NCI-H1930 (cell line): ENCODE data around the gene CGB5.

ENCODE experiments used
- DNase-seq, 2 experiments: peaks; one replicate each; lab custom pipeline; 2025; lab: John Stamatoyannopoulos, UW

CGB5 gene

DNA sequence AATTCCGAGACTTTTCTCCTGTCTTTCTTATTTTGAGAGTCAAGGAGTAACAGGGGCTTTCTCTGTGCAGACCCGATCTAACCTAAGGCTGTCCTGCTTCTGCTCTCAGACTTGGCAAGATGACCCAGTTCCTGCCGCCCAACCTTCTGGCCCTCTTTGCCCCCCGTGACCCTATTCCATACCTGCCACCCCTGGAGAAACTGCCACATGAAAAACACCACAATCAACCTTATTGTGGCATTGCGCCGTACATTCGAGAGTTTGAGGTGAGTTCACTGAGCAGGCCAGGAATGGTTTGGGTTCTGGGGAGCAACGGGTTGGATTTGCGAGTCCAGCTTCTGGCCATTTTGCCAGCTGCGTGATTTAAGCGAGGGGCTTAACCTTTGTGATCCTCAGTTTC lies 42.6 kb downstream of the CGB5 start:
- no peak for DNase-seq

DNA sequence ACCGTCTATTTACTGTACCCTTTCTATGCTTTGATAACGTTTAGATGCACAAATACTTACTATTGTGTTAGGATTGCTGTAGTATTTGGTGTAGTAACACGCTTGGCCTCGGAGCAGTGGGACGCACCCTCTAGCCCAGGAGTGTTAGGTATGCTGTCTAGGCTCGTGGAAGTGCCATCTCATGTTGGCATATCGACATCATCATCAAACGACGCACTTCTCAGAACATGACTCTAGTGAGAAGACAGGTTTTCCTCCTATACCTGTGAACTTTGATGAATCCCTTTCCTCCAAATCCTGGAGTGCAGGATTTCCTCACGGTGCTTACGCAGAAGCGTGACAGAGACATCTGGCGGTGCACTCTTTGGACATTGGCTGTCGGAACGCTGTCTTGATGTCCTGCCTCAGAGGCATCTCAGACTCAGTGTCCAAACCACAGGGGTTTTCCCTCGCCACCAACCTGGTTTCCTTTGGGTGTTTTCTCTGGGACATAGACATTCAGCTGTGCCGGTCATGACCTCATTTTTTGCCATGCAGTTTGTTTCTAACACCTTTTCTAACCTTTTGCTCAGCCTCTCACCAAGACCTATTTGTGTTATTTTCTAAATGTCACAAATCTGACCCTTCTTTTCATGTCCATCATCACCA lies 47.9 kb downstream of the CGB5 start:
- no peak for DNase-seq

DNA sequence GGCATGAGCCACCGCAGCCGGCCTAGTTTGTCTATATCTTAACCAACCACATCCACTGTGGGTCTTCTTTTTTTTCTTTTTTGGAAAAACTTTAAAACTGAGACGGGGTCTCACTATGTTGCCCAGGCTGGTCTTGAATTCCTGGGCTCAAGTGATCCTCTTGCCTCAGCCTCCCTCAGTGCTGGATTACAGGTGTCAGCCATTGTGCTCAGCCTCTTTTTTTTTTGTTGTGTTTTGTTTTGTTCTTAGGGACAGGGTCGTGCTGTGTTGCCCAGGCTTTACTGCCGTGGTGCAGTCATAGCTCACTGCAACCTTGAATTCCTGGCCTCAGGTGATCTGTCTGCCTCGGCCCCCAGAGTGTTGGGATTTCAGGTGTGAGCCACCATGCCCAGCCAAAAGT lies 49.0 kb downstream of the CGB5 start:
- DNase-seq, result no peak
